HepG2 (cell line): ENCODE data around the gene MLXIPL. TPM values are rescaled to one million over a fixed set of nuclear protein-coding genes. Genes with fewer than 3 reads are reported as not detected.

Experiments
- ATAC-seq: fragments of 200-7000 bp; cut with Tn5 transposase; 3 replicates; pipeline ENCODE4 v1.9.1; 2020; ENCODE audit warnings: mild to moderate bottlenecking, moderate library complexity
- BruUV-seq: library from RNA; stranded (reverse); fragments of 400-500 nt; replicated peaks from 2 replicates; lab custom pipeline; 2021; lab: Mats Ljungman, UMichigan
- CTCF ChIA-PET: fragments of 300-600 bp; formaldehyde crosslinking; extraction: SDS; loops from one replicate; lab custom pipeline; 2021; ENCODE audit warnings: low total read pairs, inconsistent platforms, low intra/inter-chr PET ratio; lab: Yijun Ruan, JAX
- POLR2A ChIA-PET: fragments of 350-600 bp; sonication (Branson Sonifier 250); formaldehyde crosslinking; loops from one replicate; lab custom pipeline; 2020; ENCODE audit warnings: antibody characterized with exemption, inconsistent platforms; lab: Yijun Ruan, JAX
- DNase-seq: peaks from one replicate; pipeline ENCODE4 v3.0.0-alpha.2; 2015; ENCODE audit warnings: low spot score
- FAIRE-seq: peaks from 3 replicates; lab custom pipeline; 2011; peaks lifted over from hg19 to GRCh38; lab: Jason Lieb, UNC
- H2AFZ ChIP-seq: one replicate; pipeline ENCODE4 v1.6.1; 2011; ENCODE audit warnings: low read length, inconsistent platforms
- H3K27ac ChIP-seq: fragments of 300-600 bp; 3 replicates; pipeline ENCODE4 v1.8.0; 2011; ENCODE audit warnings: mixed run types, mild to moderate bottlenecking, mixed read lengths, low read length, inconsistent platforms; ENCODE audit not compliant: insufficient read depth; ENCODE audit errors: extremely low read length
- H3K27me3 ChIP-seq, 2 experiments: fragments of 200-600 bp in 1 of 2; 2 replicates in 1 of 2; 3 replicates in 1 of 2; pipeline versions ENCODE4 v1.6.0 to v1.8.0; 2011; ENCODE audit warnings: low read length in 2 of 2, mild to moderate bottlenecking in 2 of 2, moderate library complexity in 2 of 2, inconsistent platforms in 1 of 2; ENCODE audit not compliant: insufficient read depth in 2 of 2, control insufficient read depth in 1 of 2
- H3K36me3 ChIP-seq, 2 experiments: fragments of 200-600 bp in 1 of 2; replicated peaks in 1 of 2; 2 replicates in 1 of 2; 3 replicates in 1 of 2; pipeline versions ENCODE4 v1.5.1 to v1.8.0; 2011; ENCODE audit warnings: low read length in 2 of 2, inconsistent platforms in 1 of 2; ENCODE audit not compliant: insufficient read depth in 2 of 2, control insufficient read depth in 1 of 2
- H3K4me1 ChIP-seq: 2 replicates; pipeline ENCODE4 v1.5.1; 2012; ENCODE audit warnings: low read length, inconsistent platforms; ENCODE audit not compliant: insufficient read depth
- H3K4me2 ChIP-seq: 2 replicates; pipeline ENCODE4 v1.6.0; 2011; ENCODE audit warnings: low read depth, low read length, inconsistent platforms
- H3K4me3 ChIP-seq, 3 experiments: fragments of 200-600 bp in 1 of 3; sonication (generic), shearing (Covaris generic) in 1 of 3; replicated peaks in 1 of 3; 2 replicates each; pipeline ENCODE4 v1.5.1; 2011 to 2016; ENCODE audit warnings: low read length in 3 of 3, inconsistent platforms in 2 of 3, low read depth in 2 of 3, mild to moderate bottlenecking in 2 of 3, control low read depth in 1 of 3, mixed read lengths in 1 of 3; ENCODE audit not compliant: insufficient read depth in 1 of 3
- H3K79me2 ChIP-seq: one replicate; pipeline ENCODE4 v1.6.1; 2011; ENCODE audit warnings: low read length, inconsistent platforms; ENCODE audit not compliant: insufficient read depth
- H3K9ac ChIP-seq: 2 replicates; pipeline ENCODE4 v1.6.0; 2011; ENCODE audit warnings: mild to moderate bottlenecking, low read depth, low read length, inconsistent platforms; ENCODE audit not compliant: insufficient read depth
- H3K9me3 ChIP-seq: 2 replicates; pipeline ENCODE4 v1.5.1; 2012; ENCODE audit warnings: mild to moderate bottlenecking, low read length
- H4K20me1 ChIP-seq: 2 replicates; pipeline ENCODE4 v1.6.0; 2011; ENCODE audit warnings: inconsistent platforms, mild to moderate bottlenecking, low read length, moderate library complexity; ENCODE audit not compliant: insufficient read depth
- CBX2 ChIP-seq, 2 experiments: fragments of 200-600 bp in 1 of 2; sonication (generic); formaldehyde crosslinking in 1 of 2; IDR thresholded peaks; 2 replicates each; pipeline versions ENCODE4 v1.7.0 to v1.8.1; 2018 to 2022; ENCODE audit warnings: low read depth in 2 of 2, low read length in 1 of 2, mild to moderate bottlenecking in 1 of 2, missing genetic modification reagents in 1 of 2
- HNRNPK ChIP-seq: fragments of 200-400 bp; formaldehyde crosslinking; IDR thresholded peaks from 2 replicates; pipeline ENCODE4 v1.6.1; 2018; ENCODE audit warnings: low read length, low read depth, moderate library complexity, mild to moderate bottlenecking; ENCODE audit not compliant: poor library complexity, severe bottlenecking
- POLR2A ChIP-seq, 2 experiments: IDR thresholded peaks; 2 replicates each; pipeline ENCODE4 v1.6.1; 2011; ENCODE audit warnings: low read depth in 2 of 2, low read length in 2 of 2, mild to moderate bottlenecking in 1 of 2, moderate library complexity in 1 of 2; ENCODE audit not compliant: insufficient read depth in 1 of 2
- RFX1 ChIP-seq: fragments of 450-650 bp; IDR thresholded peaks from 2 replicates; pipeline ENCODE4 v1.6.1; 2017
- ZNF34 ChIP-seq: sonication (generic); formaldehyde crosslinking; IDR thresholded peaks from 2 replicates; pipeline ENCODE4 v1.4.0; 2020; ENCODE audit warnings: mild to moderate bottlenecking, missing genetic modification reagents, borderline replicate concordance
- ZNF441 ChIP-seq: sonication (generic); formaldehyde crosslinking; IDR thresholded peaks from 2 replicates; pipeline ENCODE4 v1.7.0; 2021; ENCODE audit warnings: missing genetic modification reagents, borderline replicate concordance
- ZNF687 ChIP-seq: sonication (generic); formaldehyde crosslinking; IDR thresholded peaks from 2 replicates; pipeline ENCODE4 v1.5.1; 2020; ENCODE audit warnings: mild to moderate bottlenecking, missing genetic modification reagents, moderate library complexity
- WGBS: methylation state at CpG from one replicate; pipeline ENCODE4 v1.1.6; 2017; ENCODE audit warnings: low lambda C conversion rate; 5-methylcytosine and 5-hydroxymethylcytosine counted together
- in situ Hi-C: cut with HindIII; loops from 2 replicates; pipeline ENCODE4 v1.10.0; 2017; ENCODE audit warnings: low pct_unique_long_range_greater_than_20kb; ENCODE audit not compliant: extremely low pct_ligation_motif_present
- intact Hi-C: fragments of 100-400 bp; cut with micrococcal nuclease; formaldehyde crosslinking; loops from one replicate; pipeline ENCODE4 v1.10.0; 2022; ENCODE audit not compliant: unreplicated experiment
- polyA plus RNA-seq, 8 experiments: library from polyadenylated mRNA; depleted of rRNA in 3 of 8; stranded (reverse) in 7 of 8; unstranded in 1 of 8; fragments of >200 nt; fragmentation: Illumina TruSeq in 4 of 8; extraction: Trizol in 4 of 8; gene quantifications; 2 replicates each; pipeline versions ENCODE4 v1.2.1 to v1.2.3, GENCODE V29; 2011 to 2016; ENCODE audit warnings: low read depth in 4 of 8, missing spikeins in 1 of 8, mixed read lengths in 1 of 8; ENCODE audit not compliant: insufficient read depth in 1 of 8
- total RNA-seq, 5 experiments: library from RNA; depleted of rRNA; stranded (reverse); fragments of >200 nt; fragmentation: Illumina TruSeq; extraction: Trizol; gene quantifications; 2 replicates each; pipeline ENCODE4 v1.2.3, GENCODE V29; 2016; ENCODE audit warnings: low read depth in 1 of 5
- TF ChIP-seq, protein P1 (sequence below), 2 experiments: sonication (generic) in 1 of 2; formaldehyde crosslinking in 1 of 2; IDR thresholded peaks; 2 replicates each; pipeline versions ENCODE4 v1.6.1 to v1.9.0; 2014 to 2022; ENCODE audit warnings: antibody characterized with exemption in 1 of 2, borderline replicate concordance in 1 of 2, inconsistent platforms in 1 of 2, low read depth in 1 of 2, missing genetic modification reagents in 1 of 2
- TF ChIP-seq, protein P2 (sequence below): sonication (generic); formaldehyde crosslinking; conservative IDR thresholded peaks from 2 replicates; pipeline ENCODE4 v1.8.0; 2022; ENCODE audit warnings: low read depth, missing genetic modification reagents

The MLXIPL gene
- total and polyA plus RNA-seq, 2 of the 13 experiments (the other 11 are each of a cell fraction or from before 2014, with no cell fraction given) = 51.6 to 60.1 TPM

- Histone ChIP-seq H2AFZ (no peak overlapping the region), H3K27ac (peak overlapping the region; percentile 95), H3K36me3 (peaks cover 7 to 14% of the 10 kb centered on the region in 2 experiments), H3K4me2 (peak overlapping the region; percentile 64), H3K79me2 (peaks cover 45% of the 10 kb centered on the region), H3K9me3 (no peaks in the 10 kb centered on the region), H3K27me3 (no peaks in the 10 kb centered on the region; a peak in 1 of 5 replicates), H3K4me1 (peaks cover 73% of the 10 kb centered on the region), H4K20me1 (peaks cover 37% of the 10 kb centered on the region), H3K9ac (no peak overlapping the region), H3K4me3 (no peak overlapping the region; a peak in 1 of 6 replicates)
- DNase-seq (no peak), ATAC-seq (no peak), FAIRE-seq (no peak)
- BruUV-seq = no TSS peak
- 86% methylated on average over 7 of the region's 7 CpGs for WGBS
- in situ Hi-C loops (no loop called here), intact Hi-C loops (loop anchor here (2.0 kb wide), 1 partner anchor 43 kb away; no protein-coding TSS in a partner anchor)
- CTCF ChIA-PET = no interaction called here
- POLR2A ChIA-PET = interaction anchor here (0.7 to 13.2 kb wide), 7 partner anchors 15 to 98 kb away, joined by 3 to 416 read pairs (median 4); no protein-coding TSS in a partner anchor
- TF ChIP-seq, protein P1, sequence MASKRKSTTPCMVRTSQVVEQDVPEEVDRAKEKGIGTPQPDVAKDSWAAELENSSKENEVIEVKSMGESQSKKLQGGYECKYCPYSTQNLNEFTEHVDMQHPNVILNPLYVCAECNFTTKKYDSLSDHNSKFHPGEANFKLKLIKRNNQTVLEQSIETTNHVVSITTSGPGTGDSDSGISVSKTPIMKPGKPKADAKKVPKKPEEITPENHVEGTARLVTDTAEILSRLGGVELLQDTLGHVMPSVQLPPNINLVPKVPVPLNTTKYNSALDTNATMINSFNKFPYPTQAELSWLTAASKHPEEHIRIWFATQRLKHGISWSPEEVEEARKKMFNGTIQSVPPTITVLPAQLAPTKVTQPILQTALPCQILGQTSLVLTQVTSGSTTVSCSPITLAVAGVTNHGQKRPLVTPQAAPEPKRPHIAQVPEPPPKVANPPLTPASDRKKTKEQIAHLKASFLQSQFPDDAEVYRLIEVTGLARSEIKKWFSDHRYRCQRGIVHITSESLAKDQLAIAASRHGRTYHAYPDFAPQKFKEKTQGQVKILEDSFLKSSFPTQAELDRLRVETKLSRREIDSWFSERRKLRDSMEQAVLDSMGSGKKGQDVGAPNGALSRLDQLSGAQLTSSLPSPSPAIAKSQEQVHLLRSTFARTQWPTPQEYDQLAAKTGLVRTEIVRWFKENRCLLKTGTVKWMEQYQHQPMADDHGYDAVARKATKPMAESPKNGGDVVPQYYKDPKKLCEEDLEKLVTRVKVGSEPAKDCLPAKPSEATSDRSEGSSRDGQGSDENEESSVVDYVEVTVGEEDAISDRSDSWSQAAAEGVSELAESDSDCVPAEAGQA (IDR thresholded peaks at IDR 0.05; ENCODE audit: low read depth) = no peak
- TF ChIP-seq, protein P1 (CRISPR knock-in tag; IDR thresholded peaks at IDR 0.05; ENCODE audit: borderline replicate concordance) = no peak
- TF ChIP-seq CBX2 (IDR thresholded peaks at IDR 0.05; ENCODE audit: low read depth, low read length) = no peak
- no peak for TF ChIP-seq CBX2 (CRISPR knock-in tag; IDR thresholded peaks at IDR 0.05; ENCODE audit: low read depth)
- no peak for TF ChIP-seq RFX1
- TF ChIP-seq, protein P2, sequence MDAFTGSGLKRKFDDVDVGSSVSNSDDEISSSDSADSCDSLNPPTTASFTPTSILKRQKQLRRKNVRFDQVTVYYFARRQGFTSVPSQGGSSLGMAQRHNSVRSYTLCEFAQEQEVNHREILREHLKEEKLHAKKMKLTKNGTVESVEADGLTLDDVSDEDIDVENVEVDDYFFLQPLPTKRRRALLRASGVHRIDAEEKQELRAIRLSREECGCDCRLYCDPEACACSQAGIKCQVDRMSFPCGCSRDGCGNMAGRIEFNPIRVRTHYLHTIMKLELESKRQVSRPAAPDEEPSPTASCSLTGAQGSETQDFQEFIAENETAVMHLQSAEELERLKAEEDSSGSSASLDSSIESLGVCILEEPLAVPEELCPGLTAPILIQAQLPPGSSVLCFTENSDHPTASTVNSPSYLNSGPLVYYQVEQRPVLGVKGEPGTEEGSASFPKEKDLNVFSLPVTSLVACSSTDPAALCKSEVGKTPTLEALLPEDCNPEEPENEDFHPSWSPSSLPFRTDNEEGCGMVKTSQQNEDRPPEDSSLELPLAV (CRISPR knock-in tag) = no peak
- TF ChIP-seq ZNF687 (CRISPR knock-in tag) = peak; percentile 25; the same call in 1 of the 2 replicates
- TF ChIP-seq ZNF441 (CRISPR knock-in tag) = no peak
- peak; percentile 44 to 62; a peak in 3 of 4 replicates for TF ChIP-seq POLR2A (IDR thresholded peaks at IDR 0.05; ENCODE audit: insufficient read depth in 1 of 2, low read depth in 2 of 2, low read length in 2 of 2)
- TF ChIP-seq HNRNPK = peak; percentile 95
- TF ChIP-seq ZNF34 (CRISPR knock-in tag) = no peak
These were observed 2.9 kb downstream of the MLXIPL start for GRCh38 chr7:73621168-73622063.
